K562 (cell line): ENCODE data around the gene CC2D2B. TPM values are rescaled to one million over a fixed set of nuclear protein-coding genes. Genes with fewer than 3 reads are reported as not detected.

Experiments used
- ATAC-seq: fragments of 200-7000 bp; cut with Tn5 transposase; 3 replicates; pipeline ENCODE4 v1.9.1; 2020; ENCODE audit warnings: moderate library complexity
- BruUV-seq: library from RNA; stranded (reverse); fragments of 400-500 nt; replicated peaks from 2 replicates; lab custom pipeline; 2021; lab: Mats Ljungman, UMichigan
- CTCF ChIA-PET: fragments of 300-600 bp; formaldehyde crosslinking; extraction: SDS; loops from one replicate; lab custom pipeline; 2021; ENCODE audit warnings: low intra/inter-chr PET ratio; lab: Yijun Ruan, JAX
- POLR2A ChIA-PET: fragments of 300-600, 350-650 bp; sonication (Branson Sonifier 250); formaldehyde crosslinking; extraction: SDS; loops from one replicate; lab custom pipeline; 2021; ENCODE audit warnings: antibody characterized with exemption, inconsistent platforms; lab: Yijun Ruan, JAX
- DNase-seq, 4 experiments: peaks; one replicate each; pipeline versions ENCODE4 v3.0.0 to v3.0.0-alpha.2; 2011 to 2018; ENCODE audit warnings: low spot score in 3 of 4, mixed read lengths in 3 of 4; ENCODE audit errors: extremely low read depth in 1 of 4
- FAIRE-seq: peaks from 2 replicates; lab custom pipeline; 2011; peaks lifted over from hg19 to GRCh38; lab: Jason Lieb, UNC
- H2AFZ ChIP-seq: 2 replicates; pipeline ENCODE4 v1.6.0; 2011; ENCODE audit warnings: low read depth, low read length, control low read depth, inconsistent platforms
- H3K27ac ChIP-seq: fragments of 200-600 bp; 3 replicates; pipeline ENCODE4 v1.8.0; 2011; ENCODE audit warnings: low read depth, mild to moderate bottlenecking, control low read depth, inconsistent platforms, low read length, moderate library complexity, mixed read lengths; ENCODE audit errors: extremely low read depth
- H3K27me3 ChIP-seq, 2 experiments: fragments of 300-600 bp in 1 of 2; 2 replicates in 1 of 2; 3 replicates in 1 of 2; pipeline versions ENCODE4 v1.6.0 to v1.8.0; 2011; ENCODE audit warnings: inconsistent platforms in 2 of 2, low read length in 2 of 2, mild to moderate bottlenecking in 1 of 2, mixed read lengths in 1 of 2, moderate library complexity in 1 of 2; ENCODE audit not compliant: control insufficient read depth in 2 of 2, insufficient read depth in 2 of 2
- H3K36me3 ChIP-seq: fragments of 300-600 bp; 3 replicates; pipeline ENCODE4 v1.8.0; 2011; ENCODE audit warnings: mild to moderate bottlenecking, low read length, inconsistent platforms; ENCODE audit not compliant: control insufficient read depth, insufficient read depth
- H3K4me1 ChIP-seq, 2 experiments: fragments of 200-600 bp in 1 of 2; replicated peaks in 1 of 2; 2 replicates in 1 of 2; 3 replicates in 1 of 2; pipeline versions ENCODE4 v1.5.1 to v1.8.0; 2011; ENCODE audit warnings: inconsistent platforms in 2 of 2, low read length in 2 of 2, mild to moderate bottlenecking in 1 of 2, mixed read lengths in 1 of 2, moderate library complexity in 1 of 2; ENCODE audit not compliant: control insufficient read depth in 2 of 2, insufficient read depth in 2 of 2
- H3K4me2 ChIP-seq: 2 replicates; pipeline ENCODE4 v1.6.1; 2011; ENCODE audit warnings: low read length, control low read depth, inconsistent platforms, mixed read lengths; ENCODE audit not compliant: insufficient read depth
- H3K4me3 ChIP-seq: fragments of 200-600 bp; sonication (generic), shearing (Covaris generic); 2 replicates; pipeline ENCODE4 v1.5.1; 2016; ENCODE audit warnings: control low read depth, inconsistent platforms
- H3K79me2 ChIP-seq: fragments of 200-600 bp; 3 replicates; pipeline ENCODE4 v1.8.0; 2011; ENCODE audit warnings: low read length, inconsistent platforms; ENCODE audit not compliant: control insufficient read depth, insufficient read depth
- H3K9ac ChIP-seq, 2 experiments: 2 replicates each; pipeline versions ENCODE4 v1.6.0 to v1.6.1; 2011; ENCODE audit warnings: low read depth in 2 of 2, low read length in 2 of 2, control low read depth in 1 of 2, inconsistent platforms in 1 of 2, mild to moderate bottlenecking in 1 of 2, mixed read lengths in 1 of 2; ENCODE audit not compliant: insufficient read depth in 1 of 2
- H3K9me1 ChIP-seq: one replicate; pipeline ENCODE4 v1.6.0; 2011; ENCODE audit warnings: inconsistent platforms, mild to moderate bottlenecking, low read length, moderate library complexity; ENCODE audit not compliant: control insufficient read depth, insufficient read depth
- H3K9me3 ChIP-seq: replicated peaks from 2 replicates; pipeline ENCODE4 v1.5.1; 2011; ENCODE audit warnings: low read depth, low read length, inconsistent platforms; ENCODE audit not compliant: control insufficient read depth, insufficient read depth
- H4K20me1 ChIP-seq: replicated peaks from 2 replicates; pipeline ENCODE4 v1.6.1; 2011; ENCODE audit warnings: low read length, inconsistent platforms, mixed read lengths; ENCODE audit not compliant: control insufficient read depth, insufficient read depth
- BRCA1 ChIP-seq, 2 experiments: fragments of 450-650 bp in 1 of 2; sonication (generic) in 1 of 2; formaldehyde crosslinking in 1 of 2; IDR thresholded peaks; 2 replicates each; pipeline versions ENCODE4 v1.5.0 to v1.6.1; 2017 to 2020; ENCODE audit warnings: mild to moderate bottlenecking in 1 of 2, missing genetic modification reagents in 1 of 2
- BRD9 ChIP-seq: fragments of 450-650 bp; IDR thresholded peaks from 2 replicates; pipeline ENCODE4 v1.6.1; 2018; ENCODE audit warnings: low read depth; ENCODE audit not compliant: partially characterized antibody
- BRF1 ChIP-seq: IDR thresholded peaks from 3 replicates; pipeline ENCODE4 v1.6.1; 2011; ENCODE audit warnings: borderline replicate concordance, mild to moderate bottlenecking; ENCODE audit not compliant: insufficient read length; ENCODE audit errors: extremely low read depth
- FOXP1 ChIP-seq: sonication (generic); formaldehyde crosslinking; IDR thresholded peaks from 2 replicates; pipeline ENCODE4 v1.8.0; 2022; ENCODE audit warnings: mild to moderate bottlenecking, missing genetic modification reagents
- FUS ChIP-seq: fragments of 200-400 bp; formaldehyde crosslinking; optimal IDR thresholded peaks from 2 replicates; pipeline ENCODE3; 2017; ENCODE audit warnings: low read depth, low read length
- KAT7 ChIP-seq: sonication (generic); formaldehyde crosslinking; IDR thresholded peaks from 2 replicates; pipeline ENCODE4 v1.8.0; 2022; ENCODE audit warnings: missing genetic modification reagents, mild to moderate bottlenecking, borderline replicate concordance
- KLF1 ChIP-seq: fragments of 450-650 bp; IDR thresholded peaks from 2 replicates; pipeline ENCODE4 v1.6.1; 2016; ENCODE audit warnings: missing genetic modification characterization, missing compliant biosample characterization
- KLF13 ChIP-seq: fragments of 450-650 bp; IDR thresholded peaks from 2 replicates; pipeline ENCODE4 v1.6.1; 2016; ENCODE audit warnings: missing genetic modification characterization, low read depth, mild to moderate bottlenecking, missing compliant biosample characterization, moderate library complexity, borderline replicate concordance
- NR2F6 ChIP-seq: fragments of 450-650 bp; formaldehyde crosslinking; IDR thresholded peaks from 2 replicates; pipeline ENCODE4 v1.4.0; 2020; ENCODE audit warnings: mild to moderate bottlenecking
- PHTF2 ChIP-seq: fragments of 250-450 bp; sonication (Bioruptor Pico); IDR thresholded peaks from 2 replicates; pipeline ENCODE4 v1.5.0; 2021; ENCODE audit warnings: mild to moderate bottlenecking
- SRSF3 ChIP-seq: fragments of 200-400 bp; formaldehyde crosslinking; IDR thresholded peaks from 2 replicates; pipeline ENCODE4 v1.6.1; 2016; ENCODE audit warnings: mild to moderate bottlenecking, low read length, moderate library complexity; ENCODE audit not compliant: insufficient read depth
- TOE1 ChIP-seq, 2 experiments: fragments of 450-650 bp in 1 of 2; sonication (generic) in 1 of 2; formaldehyde crosslinking in 1 of 2; IDR thresholded peaks; 2 replicates each; pipeline versions ENCODE4 v1.7.1 to v1.8.0; 2016 to 2022; ENCODE audit warnings: borderline replicate concordance in 2 of 2, mild to moderate bottlenecking in 2 of 2, antibody characterized with exemption in 1 of 2, inconsistent platforms in 1 of 2, low read depth in 1 of 2, missing genetic modification reagents in 1 of 2, moderate library complexity in 1 of 2
- TRIM24 ChIP-seq, 2 experiments: fragments of 450-650 bp; IDR thresholded peaks; 2 replicates each; pipeline ENCODE4 v1.6.1; 2016
- ZNF184 ChIP-seq: sonication (generic); formaldehyde crosslinking; IDR thresholded peaks from 2 replicates; pipeline ENCODE4 v1.5.0; 2020; ENCODE audit warnings: missing genetic modification reagents
- ZNF75A ChIP-seq: fragments of 450-650 bp; formaldehyde crosslinking; IDR thresholded peaks from 2 replicates; pipeline ENCODE4 v1.4.0; 2020; ENCODE audit warnings: mild to moderate bottlenecking
- ZNF780A ChIP-seq: fragments of 250-450 bp; sonication (Bioruptor Pico); IDR thresholded peaks from 2 replicates; pipeline ENCODE4 v1.5.0; 2021; ENCODE audit warnings: mild to moderate bottlenecking
- ZSCAN32 ChIP-seq: fragments of 450-650 bp; formaldehyde crosslinking; IDR thresholded peaks from 2 replicates; pipeline ENCODE4 v1.4.0; 2020; ENCODE audit warnings: mild to moderate bottlenecking, moderate library complexity
- WGBS: fragments of 100-300 bp; shearing (Covaris generic); methylation state at CpG from one replicate; pipeline ENCODE4 v1.1.6; 2016; ENCODE audit warnings: low coverage, mixed read lengths; ENCODE audit not compliant: insufficient coverage; ENCODE audit errors: missing lambda C conversion rate; 5-methylcytosine and 5-hydroxymethylcytosine counted together
- in situ Hi-C: fragments of 300-500 bp; cut with MboI; formaldehyde crosslinking; loops from 4 replicates; pipeline ENCODE4 v1.15.0; 2018; ENCODE audit warnings: inconsistent platforms, mixed read lengths
- intact Hi-C: fragments of 100-400 bp; cut with micrococcal nuclease; formaldehyde crosslinking; loops from 2 replicates; pipeline ENCODE4 v1.14.2; 2022
- polyA plus RNA-seq, 8 experiments: library from polyadenylated mRNA; depleted of rRNA in 4 of 8; stranded (reverse) in 5 of 8; unstranded in 3 of 8; fragments of >200 nt; fragmentation: Nextera tagmentation in 2 of 8; fragmentation: Illumina TruSeq in 1 of 8; extraction: Ambion mirVana in 2 of 8; extraction: Trizol in 1 of 8; gene quantifications; 2 replicates each; pipeline versions ENCODE4 v1.2.1 to v1.2.3, GENCODE V29; 2011 to 2014; ENCODE audit warnings: inconsistent platforms in 1 of 8, missing spikeins in 1 of 8
- total RNA-seq, 7 experiments: library from RNA; depleted of rRNA in 6 of 7; stranded (reverse); fragments of >200 nt in 6 of 7; fragmentation: Illumina TruSeq in 2 of 7; extraction: Trizol in 2 of 7; gene quantifications; 2 replicates each; pipeline versions ENCODE4 v1.2.1 to v1.2.3, GENCODE V29; 2011 to 2021; ENCODE audit warnings: low replicate concordance in 1 of 7
- TF ChIP-seq, protein P1 (sequence below): fragments of 200-800 bp; sonication (Bioruptor generic); IDR thresholded peaks from 2 replicates; pipeline ENCODE4 v1.6.1; 2017; ENCODE audit warnings: missing genetic modification characterization, missing compliant biosample characterization

The CC2D2B gene
- total and polyA plus RNA-seq, 9 of the 15 experiments (the other 6 are each of a cell fraction or from before 2014, with no cell fraction given): 0.10 to 0.34 (median 0.20) TPM; not detected in 5

DNA sequence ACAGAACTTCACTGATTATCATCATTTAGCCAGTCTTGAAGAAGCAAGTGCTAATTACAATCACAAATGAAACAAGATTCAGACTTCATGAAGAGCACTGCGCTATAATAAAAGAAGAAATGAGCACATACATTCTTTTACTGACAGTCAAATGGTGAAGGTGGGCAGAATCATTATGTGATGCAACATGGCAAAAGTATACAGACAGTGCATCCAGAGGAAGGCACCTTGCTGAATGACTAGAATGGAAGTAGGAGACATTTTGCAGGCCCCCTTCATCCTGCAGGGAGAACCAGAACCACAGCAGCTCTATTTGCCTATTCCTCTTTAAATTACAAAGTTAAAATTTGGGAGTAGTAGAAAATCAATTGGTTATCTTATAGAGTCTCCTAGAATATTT lies 31.0 kb upstream of the CC2D2B start:
- ChIA-PET CTCF (no interaction called here), POLR2A (no interaction called here)
- H3K79me2 ChIP-seq: no peaks in the 10 kb centered on the region
- no peaks in the 10 kb centered on the region for H4K20me1 ChIP-seq
- no peak overlapping the region for H3K9ac ChIP-seq
- H2AFZ ChIP-seq: no peak overlapping the region
- DNase-seq (no peak), FAIRE-seq (no peak), ATAC-seq (no peak)
- in situ Hi-C loops (no loop called here), intact Hi-C loops (no loop called here)
- H3K36me3 ChIP-seq: peaks cover 20% of the 10 kb centered on the region; the same call in 1 of the 3 replicates
- TF ChIP-seq BRCA1 (IDR thresholded peaks at IDR 0.05): no peak
- no peak for TF ChIP-seq BRCA1 (CRISPR knock-in tag; IDR thresholded peaks at IDR 0.05)
- TF ChIP-seq TOE1 (IDR thresholded peaks at IDR 0.05; ENCODE audit: borderline replicate concordance): no peak
- TF ChIP-seq TOE1 (CRISPR knock-in tag; IDR thresholded peaks at IDR 0.05; ENCODE audit: borderline replicate concordance, low read depth): no peak
- no peak for TF ChIP-seq SRSF3
- no peak for TF ChIP-seq BRD9
- no peak for TF ChIP-seq NR2F6 (CRISPR knock-in tag)
- no peak for TF ChIP-seq PHTF2
- TF ChIP-seq KLF1 (tag): no peak
- TF ChIP-seq TRIM24 (IDR thresholded peaks at IDR 0.05): no peak
- no peak for TF ChIP-seq ZNF184 (CRISPR knock-in tag)
- no peak for TF ChIP-seq KLF13 (tag)
- no peak for TF ChIP-seq KAT7
- no peak for TF ChIP-seq ZSCAN32
- TF ChIP-seq BRF1: no peak
- no peak for TF ChIP-seq FOXP1 (CRISPR knock-in tag)
- TF ChIP-seq, protein P1, sequence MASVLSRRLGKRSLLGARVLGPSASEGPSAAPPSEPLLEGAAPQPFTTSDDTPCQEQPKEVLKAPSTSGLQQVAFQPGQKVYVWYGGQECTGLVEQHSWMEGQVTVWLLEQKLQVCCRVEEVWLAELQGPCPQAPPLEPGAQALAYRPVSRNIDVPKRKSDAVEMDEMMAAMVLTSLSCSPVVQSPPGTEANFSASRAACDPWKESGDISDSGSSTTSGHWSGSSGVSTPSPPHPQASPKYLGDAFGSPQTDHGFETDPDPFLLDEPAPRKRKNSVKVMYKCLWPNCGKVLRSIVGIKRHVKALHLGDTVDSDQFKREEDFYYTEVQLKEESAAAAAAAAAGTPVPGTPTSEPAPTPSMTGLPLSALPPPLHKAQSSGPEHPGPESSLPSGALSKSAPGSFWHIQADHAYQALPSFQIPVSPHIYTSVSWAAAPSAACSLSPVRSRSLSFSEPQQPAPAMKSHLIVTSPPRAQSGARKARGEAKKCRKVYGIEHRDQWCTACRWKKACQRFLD: no peak
- TF ChIP-seq ZNF780A (CRISPR knock-in tag): no peak
- no peak for TF ChIP-seq FUS
- TF ChIP-seq ZNF75A (CRISPR knock-in tag): no peak
- H3K9me1 ChIP-seq: no peaks in the 10 kb centered on the region
- H3K27me3 ChIP-seq: no peaks in the 10 kb centered on the region
- no TSS peak for BruUV-seq
- H3K4me3 ChIP-seq: no peak overlapping the region
- no peaks in the 10 kb centered on the region for H3K4me1 ChIP-seq
- H3K4me2 ChIP-seq: no peak overlapping the region
- no peaks in the 10 kb centered on the region for H3K9me3 ChIP-seq
- H3K27ac ChIP-seq: no peak overlapping the region
- WGBS: 100% methylated on average over 1 of the region's 1 CpG
